LNCAP (cell line): ENCODE data around the gene SYNDIG1.

Source experiments
- TF ChIP-seq, protein P1 (sequence below): fragments of 450-650 bp; IDR thresholded peaks from 2 replicates; pipeline ENCODE4 v1.5.1; 2017; ENCODE audit warnings: mild to moderate bottlenecking

SYNDIG1 gene

DNA sequence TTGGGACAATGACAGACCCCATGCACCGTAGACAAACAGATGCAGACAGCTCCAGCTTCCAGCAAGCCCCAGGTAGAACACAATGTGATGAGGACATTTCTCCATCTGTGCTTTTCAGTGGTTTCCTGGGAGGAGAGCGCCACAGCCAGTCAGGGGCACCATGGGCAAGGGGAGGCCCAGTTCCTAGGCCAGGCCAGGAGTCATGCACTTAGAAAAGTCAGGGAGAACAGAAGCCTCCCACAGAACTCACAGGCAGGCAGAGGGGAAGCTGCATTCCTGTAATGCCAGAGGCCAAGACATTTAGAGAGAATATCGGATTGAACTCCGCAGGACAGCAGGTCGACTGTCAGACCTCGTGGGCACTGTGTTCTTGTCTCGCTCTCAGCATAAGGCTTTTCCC lies 9.2 kb downstream of the SYNDIG1 start:
- TF ChIP-seq, protein P1, sequence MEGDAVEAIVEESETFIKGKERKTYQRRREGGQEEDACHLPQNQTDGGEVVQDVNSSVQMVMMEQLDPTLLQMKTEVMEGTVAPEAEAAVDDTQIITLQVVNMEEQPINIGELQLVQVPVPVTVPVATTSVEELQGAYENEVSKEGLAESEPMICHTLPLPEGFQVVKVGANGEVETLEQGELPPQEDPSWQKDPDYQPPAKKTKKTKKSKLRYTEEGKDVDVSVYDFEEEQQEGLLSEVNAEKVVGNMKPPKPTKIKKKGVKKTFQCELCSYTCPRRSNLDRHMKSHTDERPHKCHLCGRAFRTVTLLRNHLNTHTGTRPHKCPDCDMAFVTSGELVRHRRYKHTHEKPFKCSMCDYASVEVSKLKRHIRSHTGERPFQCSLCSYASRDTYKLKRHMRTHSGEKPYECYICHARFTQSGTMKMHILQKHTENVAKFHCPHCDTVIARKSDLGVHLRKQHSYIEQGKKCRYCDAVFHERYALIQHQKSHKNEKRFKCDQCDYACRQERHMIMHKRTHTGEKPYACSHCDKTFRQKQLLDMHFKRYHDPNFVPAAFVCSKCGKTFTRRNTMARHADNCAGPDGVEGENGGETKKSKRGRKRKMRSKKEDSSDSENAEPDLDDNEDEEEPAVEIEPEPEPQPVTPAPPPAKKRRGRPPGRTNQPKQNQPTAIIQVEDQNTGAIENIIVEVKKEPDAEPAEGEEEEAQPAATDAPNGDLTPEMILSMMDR = no peak

DNA sequence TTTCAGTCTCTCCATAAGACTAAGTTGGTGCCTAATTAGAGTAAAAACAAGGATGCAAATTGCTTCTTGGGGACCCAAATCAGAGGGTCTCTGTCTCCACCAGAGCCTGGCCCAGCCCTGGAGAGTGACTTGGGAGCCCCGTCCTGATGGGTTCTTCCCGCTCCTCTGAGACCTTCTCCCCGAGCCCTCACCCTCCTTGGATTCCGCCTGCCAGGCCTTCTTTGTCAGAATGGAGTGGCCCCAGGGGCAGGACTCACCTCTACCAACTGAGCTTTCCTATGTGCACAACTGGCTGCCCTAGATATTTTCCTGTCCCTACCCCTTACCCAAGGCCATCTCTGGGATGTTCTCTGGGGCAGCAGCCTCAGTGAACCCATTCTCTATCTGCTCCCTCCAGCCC lies 9.7 kb downstream of the SYNDIG1 start:
- TF ChIP-seq, protein P1 = no peak

DNA sequence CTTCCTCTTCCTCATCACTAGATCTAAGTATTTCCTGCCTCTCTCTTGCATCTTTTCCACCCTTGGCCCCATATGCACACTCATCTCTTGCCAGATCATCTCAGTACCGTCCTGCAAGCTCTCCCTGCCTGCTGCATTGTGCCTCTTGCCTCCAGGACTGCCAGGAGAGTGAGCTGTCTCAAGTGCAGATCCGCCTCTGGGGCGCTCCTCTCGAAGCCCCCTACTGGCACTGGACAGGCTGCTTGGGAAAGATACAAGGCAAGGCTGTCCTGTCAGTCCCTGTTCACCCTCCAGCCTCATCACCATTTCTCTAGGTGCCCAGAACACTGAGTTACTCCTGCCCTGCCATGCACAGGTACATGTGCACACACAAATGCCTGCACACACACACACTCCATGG lies 10.2 kb downstream of the SYNDIG1 start:
- TF ChIP-seq, protein P1 = no peak

DNA sequence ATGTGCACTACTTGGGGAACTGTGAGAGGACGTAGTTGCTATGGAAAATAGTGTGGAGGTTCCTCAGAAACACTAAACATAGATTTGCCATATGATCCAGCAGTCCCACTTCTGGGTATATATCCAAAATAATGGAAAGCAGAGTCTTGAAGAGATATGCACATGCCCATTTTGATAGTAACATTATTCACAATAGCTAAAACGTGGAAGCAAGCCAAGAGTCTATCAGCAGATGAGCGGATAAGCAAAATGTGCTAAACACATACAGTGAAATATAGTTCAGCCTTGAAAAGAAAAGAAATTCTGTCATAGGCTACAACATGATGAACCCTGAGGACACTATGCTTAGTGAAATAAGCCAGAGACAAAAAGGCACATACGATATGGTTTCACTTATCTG lies 11.1 kb downstream of the SYNDIG1 start:
- TF ChIP-seq, protein P1 = no peak

DNA sequence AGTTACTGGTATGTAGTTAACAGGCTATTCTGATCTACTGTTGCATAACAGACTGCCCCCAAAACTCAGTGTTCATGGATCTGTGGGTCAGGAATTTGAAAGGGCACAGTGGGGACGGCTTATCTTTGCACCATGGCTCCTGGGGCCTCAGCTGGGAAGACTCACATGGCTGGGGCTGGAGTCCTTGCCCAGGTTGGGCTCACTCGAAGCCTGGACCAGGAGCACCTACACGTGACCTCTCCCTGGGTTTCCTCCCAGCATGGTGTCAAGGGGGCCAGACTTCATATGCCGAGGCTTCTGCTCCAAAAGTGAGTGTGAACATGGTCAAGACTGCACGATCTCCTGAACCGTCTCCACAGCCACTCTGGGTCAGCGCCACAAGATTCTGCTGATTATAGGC lies 11.7 kb downstream of the SYNDIG1 start:
- TF ChIP-seq, protein P1 = no peak

DNA sequence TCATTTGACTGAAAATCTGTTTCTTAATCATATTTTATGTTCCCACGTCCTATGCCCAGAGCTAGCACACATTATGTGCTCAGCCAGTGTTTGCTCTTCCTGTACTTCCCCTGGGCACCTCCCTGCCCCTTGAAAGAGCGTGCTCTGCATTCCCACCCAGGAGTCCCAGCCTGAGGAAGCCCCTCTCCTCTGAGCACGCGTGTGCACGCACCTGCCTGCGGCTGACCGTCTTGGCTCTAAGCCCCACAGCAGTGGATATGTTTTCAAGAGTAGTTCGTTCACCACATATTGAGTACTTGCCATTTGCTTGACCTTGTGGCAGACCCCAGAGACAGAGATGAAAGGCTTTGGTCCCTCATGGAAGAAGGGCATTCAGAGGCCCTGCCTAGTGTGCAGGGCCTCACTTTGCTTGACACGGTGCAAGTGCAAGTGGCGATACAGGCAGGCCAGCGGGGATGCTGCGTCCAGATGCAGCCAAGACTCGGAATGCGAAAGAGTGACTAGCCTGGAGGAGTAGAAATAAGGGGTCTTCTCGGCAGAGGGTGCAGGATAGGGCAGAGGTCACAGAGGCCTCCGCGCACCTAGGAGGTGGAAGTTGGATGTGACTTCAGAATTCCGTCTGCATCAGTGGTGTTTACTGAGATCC lies 14.1 kb downstream of the SYNDIG1 start:
- TF ChIP-seq, protein P1 = no peak

DNA sequence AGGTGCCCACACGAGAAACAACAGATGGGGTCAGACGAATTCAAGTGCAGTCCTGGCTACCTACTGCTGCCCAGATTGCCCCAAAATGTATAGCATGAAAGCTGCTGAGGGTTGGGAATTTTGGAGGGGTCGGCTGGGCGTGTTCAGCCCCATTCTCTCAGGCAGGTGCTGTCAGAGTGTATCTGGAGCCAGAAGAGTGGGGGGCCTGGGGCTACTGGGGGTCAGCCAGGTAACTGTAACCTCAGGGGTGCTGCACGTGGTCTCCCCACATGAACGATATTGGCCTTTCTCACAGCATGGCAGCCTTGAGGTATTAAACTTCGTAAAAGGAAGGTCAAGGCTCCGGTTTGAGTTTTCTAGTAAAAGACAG lies 14.6 kb downstream of the SYNDIG1 start:
- TF ChIP-seq, protein P1 = no peak

DNA sequence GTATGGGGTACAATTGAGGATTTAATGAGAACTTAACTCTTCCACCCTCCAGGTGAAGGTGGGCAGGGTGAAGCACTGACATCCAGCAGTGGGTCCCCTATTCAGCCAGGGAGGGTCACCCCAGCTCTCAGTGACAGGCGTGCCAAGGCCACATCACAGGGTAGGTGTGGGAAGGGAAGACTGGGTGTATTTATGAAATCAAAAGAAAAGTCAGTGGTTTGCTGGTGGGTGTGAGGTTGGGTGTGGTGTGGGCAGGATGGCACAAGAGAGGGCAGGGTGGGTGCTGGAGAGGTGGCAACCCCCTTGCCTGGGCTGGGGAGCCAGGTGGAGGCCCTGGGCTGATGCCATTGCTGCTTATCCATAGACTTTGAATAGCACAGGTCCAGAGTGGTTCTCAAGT lies 16.6 kb downstream of the SYNDIG1 start:
- TF ChIP-seq, protein P1 = no peak
